Lower leg skin (tissue), 4 donors: Measurements from ENCODE around the gene CLEC1A. TPM values are rescaled to one million over a fixed set of nuclear protein-coding genes. Genes with fewer than 3 reads are reported as not detected.

Experiments
- DNase-seq, 2 donors: peaks; one replicate each; pipeline ENCODE4 v3.0.0-alpha.2; 2019; ENCODE audit warnings: low spot score in 2 of 2
- H3K4me3 ChIP-seq: fragments of 200-600 bp; sonication (generic); 2 replicates; pipeline ENCODE4 v1.5.1; 2017; ENCODE audit warnings: mild to moderate bottlenecking, low read depth; ENCODE audit not compliant: poor library complexity, severe bottlenecking
- CTCF ChIP-seq, 3 donors: fragments of 450-650 bp; IDR thresholded peaks; one replicate each; pipeline ENCODE4 v1.5.1; 2016; ENCODE audit warnings: antibody characterized with exemption in 3 of 3, mild to moderate bottlenecking in 3 of 3, moderate library complexity in 2 of 3
- POLR2A ChIP-seq, 2 donors: fragments of 450-650 bp; IDR thresholded peaks; one replicate each; pipeline ENCODE4 v1.6.1; 2016 to 2017; ENCODE audit warnings: antibody characterized with exemption in 2 of 2, mild to moderate bottlenecking in 1 of 2, moderate library complexity in 1 of 2
- WGBS, 2 donors: methylation state at CpG; one replicate each; pipeline ENCODE4 v1.1.5; 2018; 5-methylcytosine and 5-hydroxymethylcytosine counted together
- intact Hi-C: fragments of 100-400 bp; cut with DNase I; formaldehyde crosslinking; loops from one replicate; pipeline ENCODE4 v1.15.0; 2023; ENCODE audit warnings: low total_unique reads
- total RNA-seq, 4 donors: library from RNA; depleted of rRNA; stranded (reverse); fragments of >200 nt; gene quantifications; one replicate each; pipeline ENCODE4 v1.1.0, GENCODE V29; 2016

CLEC1A gene
- total RNA-seq, 4 donors from 2014 or later = 0.08 to 5.5 (median 0.96) TPM

- WGBS, 2 donors = 91 to 97% methylated on average over 4 of the region's 4 CpGs
- DNase-seq = no peak
- no peak for TF ChIP-seq CTCF (IDR thresholded peaks at IDR 0.05)
- TF ChIP-seq POLR2A (IDR thresholded peaks at IDR 0.05) = no peak
- intact Hi-C loops = no loop called here
- no peak overlapping the region for H3K4me3 ChIP-seq
Measured at GRCh38 chr12:10122689-10123088, 23.9 kb upstream of the CLEC1A start.

- no peak for TF ChIP-seq CTCF (IDR thresholded peaks at IDR 0.05)
- no peak for TF ChIP-seq POLR2A (IDR thresholded peaks at IDR 0.05)
- H3K4me3 ChIP-seq = no peak overlapping the region
- 47 to 60% methylated on average over 7 of the region's 7 CpGs for WGBS, 2 donors
- intact Hi-C loops = no loop called here
- no peak for DNase-seq
Measured at GRCh38 chr12:10121278-10121677, 22.5 kb upstream of the CLEC1A start.

GRCh38 chr12:10119066-10119465, 20.3 kb upstream of the CLEC1A start:
- no peak overlapping the region for H3K4me3 ChIP-seq
- WGBS, 2 donors = 87% methylated on average over 3 of the region's 3 CpGs
- no peak for DNase-seq
- intact Hi-C loops = no loop called here
- no peak for TF ChIP-seq CTCF (IDR thresholded peaks at IDR 0.05)
- no peak for TF ChIP-seq POLR2A (IDR thresholded peaks at IDR 0.05)

GRCh38 chr12:10115890-10116289, 17.1 kb upstream of the CLEC1A start:
- DNase-seq = no peak
- 64 to 71% methylated on average over 7 of the region's 7 CpGs for WGBS, 2 donors
- TF ChIP-seq CTCF (IDR thresholded peaks at IDR 0.05) = no peak
- no peak for TF ChIP-seq POLR2A (IDR thresholded peaks at IDR 0.05)
- H3K4me3 ChIP-seq = no peak overlapping the region
- intact Hi-C loops = no loop called here

GRCh38 chr12:10115311-10115710, 16.5 kb upstream of the CLEC1A start:
- WGBS, 2 donors = 90 to 95% methylated on average over 15 of the region's 15 CpGs
- DNase-seq = no peak
- intact Hi-C loops = no loop called here
- no peak overlapping the region for H3K4me3 ChIP-seq
- TF ChIP-seq POLR2A (IDR thresholded peaks at IDR 0.05) (no peak), CTCF (IDR thresholded peaks at IDR 0.05) (no peak)

- no peak overlapping the region for H3K4me3 ChIP-seq
- WGBS, 2 donors = 71 to 78% methylated on average over 1 of the region's 1 CpG
- intact Hi-C loops = no loop called here
- no peak for DNase-seq
- TF ChIP-seq CTCF (IDR thresholded peaks at IDR 0.05) (no peak), POLR2A (IDR thresholded peaks at IDR 0.05) (no peak)
Measured at GRCh38 chr12:10113920-10114319, 15.1 kb upstream of the CLEC1A start.
